RWPE2 (cell line): ENCODE data around the gene ZBED4.

Source experiments
- ATAC-seq: fragments of 200-7000 bp; cut with Tn5 transposase; 3 replicates; pipeline ENCODE4 v1.9.1; 2021; ENCODE audit warnings: low read depth
- DNase-seq: peaks from one replicate; pipeline ENCODE4 v3.0.0-alpha.2; 2020; ENCODE audit warnings: low spot score
- H3K27ac ChIP-seq: fragments of 450-650 bp; 2 replicates; pipeline ENCODE4 v1.5.1; 2017; ENCODE audit warnings: mild to moderate bottlenecking; ENCODE audit not compliant: poor library complexity, severe bottlenecking
- H3K27me3 ChIP-seq: fragments of 250-450 bp; sonication (Bioruptor Pico); 2 replicates; pipeline ENCODE4 v1.5.1; 2021; ENCODE audit warnings: mild to moderate bottlenecking, moderate library complexity; ENCODE audit not compliant: insufficient read depth, poor library complexity, severe bottlenecking
- H3K36me3 ChIP-seq: fragments of 250-450 bp; sonication (Bioruptor Pico); 2 replicates; pipeline ENCODE4 v1.5.1; 2020; ENCODE audit warnings: low read depth, mild to moderate bottlenecking, moderate library complexity
- H3K4me1 ChIP-seq: fragments of 250-450 bp; sonication (Bioruptor Pico); 2 replicates; pipeline ENCODE4 v1.5.1; 2021; ENCODE audit warnings: mild to moderate bottlenecking, moderate library complexity; ENCODE audit not compliant: insufficient read depth, poor library complexity, severe bottlenecking
- H3K4me3 ChIP-seq: fragments of 250-450 bp; sonication (Bioruptor Pico); 2 replicates; pipeline ENCODE4 v1.5.1; 2021; ENCODE audit warnings: mild to moderate bottlenecking, moderate library complexity; ENCODE audit not compliant: severe bottlenecking
- H3K9me3 ChIP-seq: fragments of 250-450 bp; sonication (Bioruptor Pico); 2 replicates; pipeline ENCODE4 v1.5.1; 2021; ENCODE audit warnings: mild to moderate bottlenecking, moderate library complexity; ENCODE audit not compliant: severe bottlenecking
- CTCF ChIP-seq: fragments of 450-650 bp; IDR thresholded peaks from one replicate; pipeline ENCODE4 v1.5.1; 2017; ENCODE audit warnings: mild to moderate bottlenecking, moderate library complexity; ENCODE audit not compliant: poor library complexity, severe bottlenecking

Gene ZBED4

DNA sequence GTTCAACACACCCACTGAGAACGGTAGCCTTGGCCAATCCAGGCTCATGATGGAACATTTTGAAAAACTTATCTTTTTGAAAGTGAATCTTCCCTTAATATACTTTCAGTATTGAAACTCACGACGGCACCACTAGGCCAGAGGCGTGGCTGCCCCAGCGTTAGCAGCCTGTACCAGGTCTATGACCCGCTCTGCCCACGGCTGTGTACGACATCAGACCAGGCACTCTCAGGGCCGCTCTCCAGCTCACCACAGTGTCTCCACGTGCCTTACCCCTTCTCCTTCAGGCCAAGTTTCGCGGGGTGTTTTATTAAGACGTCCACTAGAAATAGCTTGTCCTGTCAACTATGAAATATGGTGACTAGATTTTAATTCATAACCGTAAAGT lies 33.4 kb downstream of the ZBED4 start:
- Histone ChIP-seq H3K27ac (no peak overlapping the region), H3K4me3 (no peak overlapping the region), H3K36me3 (peaks cover 75% of the 10 kb centered on the region), H3K4me1 (no peaks in the 10 kb centered on the region), H3K27me3 (no peaks in the 10 kb centered on the region), H3K9me3 (peaks cover 8% of the 10 kb centered on the region)
- no peak for ATAC-seq
- no peak for TF ChIP-seq CTCF
- no peak for DNase-seq

GRCh38 chr22:49887702-49888101 lies 34.1 kb downstream of the ZBED4 start:
- Histone ChIP-seq H3K4me1 (no peaks in the 10 kb centered on the region), H3K27ac (no peak overlapping the region), H3K4me3 (no peak overlapping the region), H3K27me3 (no peaks in the 10 kb centered on the region), H3K9me3 (peaks cover 8% of the 10 kb centered on the region), H3K36me3 (peaks cover 78% of the 10 kb centered on the region)
- no peak for DNase-seq
- ATAC-seq = no peak
- TF ChIP-seq CTCF = no peak

DNA sequence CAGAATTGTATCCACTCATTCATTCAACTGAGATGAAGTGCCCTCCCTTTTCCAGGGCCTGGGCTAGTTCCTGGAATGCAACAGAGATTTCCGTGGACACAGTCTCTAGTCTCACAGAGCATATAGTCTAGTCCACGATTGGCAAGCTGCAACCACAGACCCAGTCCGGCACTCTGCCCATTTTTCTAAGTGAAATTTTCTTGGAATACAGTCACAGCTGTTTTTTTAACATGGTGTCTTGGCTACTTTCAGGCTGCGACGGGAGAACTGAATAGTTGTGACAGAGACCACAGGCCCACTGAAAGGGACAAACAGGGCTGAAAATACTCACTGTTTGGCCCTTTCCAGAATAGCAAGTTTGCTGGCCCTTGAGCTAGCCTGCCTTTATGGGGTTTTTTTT lies 35.4 kb downstream of the ZBED4 start:
- DNase-seq = no peak
- Histone ChIP-seq H3K27me3 (no peaks in the 10 kb centered on the region), H3K4me3 (no peak overlapping the region), H3K4me1 (no peaks in the 10 kb centered on the region), H3K9me3 (peaks cover 8% of the 10 kb centered on the region), H3K27ac (no peak overlapping the region), H3K36me3 (peaks cover 68% of the 10 kb centered on the region)
- TF ChIP-seq CTCF = no peak
- ATAC-seq = no peak

GRCh38 chr22:49892226-49892899 lies 38.7 kb downstream of the ZBED4 start:
- peaks cover 8% of the 10 kb centered on the region for H3K9me3 ChIP-seq
- H3K4me3 ChIP-seq = no peak overlapping the region
- no peaks in the 10 kb centered on the region for H3K27me3 ChIP-seq
- TF ChIP-seq CTCF = no peak
- ATAC-seq (no peak), DNase-seq (no peak)
- H3K27ac ChIP-seq = no peak overlapping the region
- no peaks in the 10 kb centered on the region for H3K4me1 ChIP-seq
- peaks cover 43% of the 10 kb centered on the region for H3K36me3 ChIP-seq

GRCh38 chr22:49893025-49893424 lies 39.4 kb downstream of the ZBED4 start:
- DNase-seq = no peak
- peaks cover 37% of the 10 kb centered on the region for H3K36me3 ChIP-seq

More at GRCh38 chr22:49893025-49893424, 39.4 kb downstream of the ZBED4 start:
- no peak for ATAC-seq
- peaks cover 8% of the 10 kb centered on the region for H3K9me3 ChIP-seq
- H3K4me3 ChIP-seq = no peak overlapping the region
- no peak overlapping the region for H3K27ac ChIP-seq
- no peaks in the 10 kb centered on the region for H3K27me3 ChIP-seq
- no peak for TF ChIP-seq CTCF
- H3K4me1 ChIP-seq = no peaks in the 10 kb centered on the region
